H9 (cell line): ENCODE results near the gene VPS9D1. TPM values are rescaled to one million over a fixed set of nuclear protein-coding genes. Genes with fewer than 3 reads are reported as not detected.

Experiments
- DNase-seq: peaks from one replicate; pipeline ENCODE4 v3.0.0-alpha.2; 2017
- H2AFZ ChIP-seq: one replicate; pipeline ENCODE4 v1.6.1; 2013; ENCODE audit warnings: mild to moderate bottlenecking, low read length, control low read depth, moderate library complexity
- H2AK5ac ChIP-seq: 2 replicates; pipeline ENCODE4 v1.6.1; 2013; ENCODE audit warnings: low read length, control low read depth, mixed read lengths; ENCODE audit not compliant: insufficient read length
- H2BK120ac ChIP-seq: one replicate; pipeline ENCODE4 v1.6.1; 2013; ENCODE audit warnings: low read depth, mild to moderate bottlenecking, low read length, control low read depth, inconsistent platforms; ENCODE audit not compliant: poor library complexity, severe bottlenecking
- H2BK12ac ChIP-seq: 2 replicates; pipeline ENCODE4 v1.6.1; 2013; ENCODE audit warnings: low read length, control low read depth, mixed read lengths, low read depth; ENCODE audit not compliant: insufficient read length
- H2BK15ac ChIP-seq: 2 replicates; pipeline ENCODE4 v1.6.1; 2013; ENCODE audit warnings: low read depth, low read length, control low read depth
- H2BK20ac ChIP-seq: one replicate; pipeline ENCODE4 v1.6.1; 2013; ENCODE audit warnings: low read depth, mild to moderate bottlenecking, low read length, control low read depth, inconsistent platforms; ENCODE audit not compliant: poor library complexity, severe bottlenecking
- H2BK5ac ChIP-seq: 2 replicates; pipeline ENCODE4 v1.6.1; 2013; ENCODE audit warnings: low read length, control low read depth, mixed read lengths; ENCODE audit not compliant: insufficient read length
- H3K14ac ChIP-seq: 2 replicates; pipeline ENCODE4 v1.6.1; 2013; ENCODE audit warnings: low read length, control low read depth; ENCODE audit not compliant: insufficient read depth
- H3K18ac ChIP-seq: 2 replicates; pipeline ENCODE4 v1.6.1; 2013; ENCODE audit warnings: low read depth, mild to moderate bottlenecking, mixed read lengths, low read length, control low read depth; ENCODE audit not compliant: insufficient read length
- H3K23ac ChIP-seq: 2 replicates; pipeline ENCODE4 v1.6.1; 2013; ENCODE audit warnings: low read length, control low read depth, mixed read lengths, low read depth; ENCODE audit not compliant: insufficient read length
- H3K23me2 ChIP-seq: 2 replicates; pipeline ENCODE4 v1.6.1; 2013; ENCODE audit warnings: low read depth, mild to moderate bottlenecking, mixed read lengths, low read length, control low read depth; ENCODE audit not compliant: insufficient read length, poor library complexity, severe bottlenecking
- H3K27ac ChIP-seq: 2 replicates; pipeline ENCODE4 v1.5.1; 2013; ENCODE audit warnings: low read length, control low read depth, mixed read lengths, low read depth; ENCODE audit not compliant: insufficient read length
- H3K27me3 ChIP-seq: 2 replicates; pipeline ENCODE4 v1.6.1; 2013; ENCODE audit warnings: low read length, control low read depth, inconsistent platforms; ENCODE audit not compliant: insufficient read depth
- H3K4ac ChIP-seq: 2 replicates; pipeline ENCODE4 v1.6.1; 2013; ENCODE audit warnings: low read depth, mild to moderate bottlenecking, control low read depth, inconsistent platforms, low read length, moderate library complexity
- H3K4me1 ChIP-seq: 2 replicates; pipeline ENCODE4 v1.6.1; 2013; ENCODE audit warnings: low read length, control low read depth, inconsistent platforms; ENCODE audit not compliant: insufficient read depth
- H3K4me2 ChIP-seq: 2 replicates; pipeline ENCODE4 v1.6.1; 2013; ENCODE audit warnings: low read length, control low read depth, mixed read lengths; ENCODE audit not compliant: insufficient read length, insufficient read depth
- H3K56ac ChIP-seq: 2 replicates; pipeline ENCODE4 v1.6.1; 2013; ENCODE audit warnings: low read depth, mild to moderate bottlenecking, mixed read lengths, low read length, control low read depth; ENCODE audit not compliant: insufficient read length
- H3K79me1 ChIP-seq: 2 replicates; pipeline ENCODE4 v1.6.1; 2013; ENCODE audit warnings: low read depth, mild to moderate bottlenecking, moderate library complexity, low read length, control low read depth, inconsistent platforms; ENCODE audit not compliant: insufficient read depth, poor library complexity, severe bottlenecking
- H3K79me2 ChIP-seq: 2 replicates; pipeline ENCODE4 v1.6.1; 2013; ENCODE audit warnings: low read length, control low read depth, inconsistent platforms; ENCODE audit not compliant: insufficient read depth
- H3K9ac ChIP-seq: 2 replicates; pipeline ENCODE4 v1.6.1; 2013; ENCODE audit warnings: low read length, control low read depth, mixed read lengths; ENCODE audit not compliant: insufficient read length; ENCODE audit errors: extremely low read depth
- H3K9me3 ChIP-seq: one replicate; pipeline ENCODE4 v1.6.1; 2013; ENCODE audit warnings: low read depth, low read length, inconsistent platforms; ENCODE audit not compliant: control insufficient read depth
- H3T11ph ChIP-seq: one replicate; pipeline ENCODE4 v1.6.1; 2013; ENCODE audit warnings: mild to moderate bottlenecking, low read length, control low read depth, inconsistent platforms
- H4K20me1 ChIP-seq: one replicate; pipeline ENCODE4 v1.6.1; 2013; ENCODE audit not compliant: control insufficient read depth, insufficient read length, insufficient read depth
- H4K5ac ChIP-seq: 2 replicates; pipeline ENCODE4 v1.6.1; 2013; ENCODE audit warnings: low read depth, mild to moderate bottlenecking, mixed read lengths, low read length, control low read depth; ENCODE audit not compliant: insufficient read length
- H4K8ac ChIP-seq: replicated peaks from 2 replicates; pipeline ENCODE4 v1.6.1; 2013; ENCODE audit warnings: low read length, control low read depth, mixed read lengths, low read depth; ENCODE audit not compliant: insufficient read length
- H4K91ac ChIP-seq: 2 replicates; pipeline ENCODE4 v1.6.1; 2013; ENCODE audit warnings: low read depth, mild to moderate bottlenecking, moderate library complexity, mixed read lengths, low read length, control low read depth; ENCODE audit not compliant: insufficient read length
- H3K27ac Mint-ChIP-seq, 3 experiments: 2 replicates in 2 of 3; 3 replicates in 1 of 3; pipeline ENCODE4 v1.8.0; 2020 to 2021; ENCODE audit warnings: mixed read lengths in 3 of 3, mild to moderate bottlenecking in 1 of 3, moderate library complexity in 1 of 3
- H3K27me3 Mint-ChIP-seq: 2 replicates; pipeline ENCODE4 v1.8.0; 2021; ENCODE audit warnings: low read depth, mild to moderate bottlenecking, moderate library complexity, mixed read lengths
- H3K36me3 Mint-ChIP-seq, 3 experiments: 2 replicates in 2 of 3; 3 replicates in 1 of 3; pipeline ENCODE4 v1.8.0; 2020 to 2021; ENCODE audit warnings: low read depth in 3 of 3, mixed read lengths in 3 of 3; ENCODE audit not compliant: insufficient read depth in 1 of 3
- H3K4me1 Mint-ChIP-seq, 2 experiments: 2 replicates each; pipeline ENCODE4 v1.8.0; 2020; ENCODE audit warnings: mixed read lengths in 2 of 2
- H3K4me3 Mint-ChIP-seq, 2 experiments: 2 replicates in 1 of 2; 3 replicates in 1 of 2; pipeline ENCODE4 v1.8.0; 2020 to 2021; ENCODE audit warnings: mild to moderate bottlenecking in 2 of 2, mixed read lengths in 2 of 2, moderate library complexity in 1 of 2
- H3K9me3 Mint-ChIP-seq, 2 experiments: 2 replicates in 1 of 2; 3 replicates in 1 of 2; pipeline ENCODE4 v1.8.0; 2020; ENCODE audit warnings: mild to moderate bottlenecking in 2 of 2, mixed read lengths in 2 of 2, moderate library complexity in 1 of 2
- CTCF ChIP-seq: fragments of 200-600 bp; sonication (generic); conservative IDR thresholded peaks from 3 replicates; pipeline ENCODE4 v1.8.0; 2021; ENCODE audit warnings: antibody characterized with exemption, mild to moderate bottlenecking
- WGBS: extraction: QIAGEN DNeasy Blood & Tissue Kit; methylation state at CpG from one replicate; pipeline ENCODE4 v1.1.7; 2013; ENCODE audit warnings: missing lambda C conversion rate, low lambda C conversion rate, mixed read lengths; ENCODE audit not compliant: insufficient read length; ENCODE audit errors: extremely low coverage; 5-methylcytosine and 5-hydroxymethylcytosine counted together
- total RNA-seq: library from RNA; stranded (reverse); gene quantifications from 2 replicates; pipeline ENCODE4 v1.2.1, GENCODE V29; 2021

VPS9D1 gene
- total RNA-seq, 1 experiment from 2014 or later: 6.0 TPM

- Histone ChIP-seq H3K4me1 (no peaks in the 10 kb centered on the region), H3K4me2 (no peak overlapping the region), H2BK12ac (no peak overlapping the region), H4K91ac (no peak overlapping the region), H3K23me2 (no peaks in the 10 kb centered on the region), H2BK15ac (no peak overlapping the region), H2BK120ac (no peak overlapping the region), H3K14ac (no peak overlapping the region), H3K56ac (no peak overlapping the region), H3K23ac (no peak overlapping the region), H2BK20ac (no peak overlapping the region), H3T11ph (no peak overlapping the region), H3K27ac (no peak overlapping the region), H3K18ac (no peak overlapping the region), H2BK5ac (no peak overlapping the region), H2AFZ (no peak overlapping the region), H3K9me3 (no peaks in the 10 kb centered on the region), H3K79me1 (no peaks in the 10 kb centered on the region), H3K9ac (no peak overlapping the region), H3K27me3 (no peaks in the 10 kb centered on the region), H2AK5ac (no peak overlapping the region), H4K20me1 (no peaks in the 10 kb centered on the region), H3K4ac (no peak overlapping the region), H4K8ac (no peak overlapping the region), H4K5ac (no peak overlapping the region), H3K79me2 (no peaks in the 10 kb centered on the region)
- TF ChIP-seq CTCF: no peak
- Mint-ChIP-seq H3K4me3 (no peak overlapping the region), H3K36me3 (peaks cover 58 to 96% (median 89%) of the 10 kb centered on the region in 3 experiments; a peak in 6 of 7 replicates), H3K27ac (no peak overlapping the region), H3K27me3 (no peaks in the 10 kb centered on the region), H3K9me3 (no peaks in the 10 kb centered on the region; a peak in 1 of 5 replicates), H3K4me1 (no peaks in the 10 kb centered on the region)
- no CpG with 5 or more reads among the region's 20 CpGs for WGBS
- no peak for DNase-seq
Observed at GRCh38 chr16:89737341-89738071, 16.8 kb upstream of the VPS9D1 start.
